A673 (cell line): ENCODE data around the gene ENAH.

Experiments
- CTCF ChIP-seq: fragments of 300-800, 200-600 bp; sonication (generic); conservative IDR thresholded peaks from 2 replicates; pipeline ENCODE4 v1.5.1; 2017; ENCODE audit warnings: low read depth, mild to moderate bottlenecking, antibody characterized with exemption, low read length, moderate library complexity, mixed read lengths
- EZH2 ChIP-seq: fragments of 200-600 bp; sonication (generic); IDR thresholded peaks from 2 replicates; pipeline ENCODE4 v1.6.1; 2017; ENCODE audit warnings: borderline replicate concordance, low read depth, mild to moderate bottlenecking, mixed read lengths, antibody characterized with exemption, low read length; ENCODE audit not compliant: poor library complexity, severe bottlenecking

- TF ChIP-seq CTCF (no peak), EZH2 (no peak)
Measured at GRCh38 chr1:225668222-225668621, 15.3 kb upstream of the ENAH start.
